Coronary artery (tissue), 2 donors: ENCODE measurements around the gene NAV3.

Source experiments
- DNase-seq: peaks from one replicate; pipeline ENCODE4 v3.0.0-alpha.2; 2017; ENCODE audit warnings: low spot score
- H3K27ac ChIP-seq, 2 donors: fragments of 200-600 bp; sonication (generic); one replicate each; pipeline ENCODE4 v1.5.1; 2016 to 2019
- H3K4me3 ChIP-seq: fragments of 200-600 bp; sonication (generic); 2 replicates; pipeline ENCODE4 v1.5.1; 2016; ENCODE audit warnings: mild to moderate bottlenecking, moderate library complexity
- TF ChIP-seq, protein P1 (sequence below): fragments of 200-600 bp; sonication (generic); IDR thresholded peaks from one replicate; pipeline ENCODE4 v1.5.1; 2019; ENCODE audit warnings: antibody characterized with exemption

Gene NAV3

GRCh38 chr12:78210894-78211302 is 380.2 kb downstream of the NAV3 start:
- TF ChIP-seq, protein P1, sequence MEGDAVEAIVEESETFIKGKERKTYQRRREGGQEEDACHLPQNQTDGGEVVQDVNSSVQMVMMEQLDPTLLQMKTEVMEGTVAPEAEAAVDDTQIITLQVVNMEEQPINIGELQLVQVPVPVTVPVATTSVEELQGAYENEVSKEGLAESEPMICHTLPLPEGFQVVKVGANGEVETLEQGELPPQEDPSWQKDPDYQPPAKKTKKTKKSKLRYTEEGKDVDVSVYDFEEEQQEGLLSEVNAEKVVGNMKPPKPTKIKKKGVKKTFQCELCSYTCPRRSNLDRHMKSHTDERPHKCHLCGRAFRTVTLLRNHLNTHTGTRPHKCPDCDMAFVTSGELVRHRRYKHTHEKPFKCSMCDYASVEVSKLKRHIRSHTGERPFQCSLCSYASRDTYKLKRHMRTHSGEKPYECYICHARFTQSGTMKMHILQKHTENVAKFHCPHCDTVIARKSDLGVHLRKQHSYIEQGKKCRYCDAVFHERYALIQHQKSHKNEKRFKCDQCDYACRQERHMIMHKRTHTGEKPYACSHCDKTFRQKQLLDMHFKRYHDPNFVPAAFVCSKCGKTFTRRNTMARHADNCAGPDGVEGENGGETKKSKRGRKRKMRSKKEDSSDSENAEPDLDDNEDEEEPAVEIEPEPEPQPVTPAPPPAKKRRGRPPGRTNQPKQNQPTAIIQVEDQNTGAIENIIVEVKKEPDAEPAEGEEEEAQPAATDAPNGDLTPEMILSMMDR, result no peak
- peak overlapping the region in 1 of 2 donors; percentile 16 for H3K27ac ChIP-seq
- DNase-seq, result no peak
- H3K4me3 ChIP-seq, result no peak overlapping the region

DNA sequence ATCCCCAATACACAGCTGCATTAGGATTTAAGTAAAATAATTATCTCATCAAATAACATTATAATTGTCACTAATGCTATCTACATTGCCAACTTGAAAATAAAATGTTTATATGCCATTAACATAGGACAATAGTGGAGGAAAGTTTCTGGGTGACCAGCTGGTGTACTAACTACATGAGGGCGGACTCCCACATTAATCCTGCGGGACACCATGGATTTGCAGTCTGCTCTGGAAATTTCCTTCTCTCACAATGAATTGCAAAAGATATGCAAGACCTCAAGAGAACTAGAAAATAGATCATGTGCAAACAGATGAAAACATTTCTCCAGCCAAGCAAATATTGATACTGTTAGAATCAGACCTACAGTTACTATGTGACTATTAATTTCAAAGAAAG is 390.1 kb downstream of the NAV3 start:
- TF ChIP-seq, protein P1, result no peak
- H3K4me3 ChIP-seq, result no peak overlapping the region
- DNase-seq, result no peak
- no peak overlapping the region for H3K27ac ChIP-seq

DNA sequence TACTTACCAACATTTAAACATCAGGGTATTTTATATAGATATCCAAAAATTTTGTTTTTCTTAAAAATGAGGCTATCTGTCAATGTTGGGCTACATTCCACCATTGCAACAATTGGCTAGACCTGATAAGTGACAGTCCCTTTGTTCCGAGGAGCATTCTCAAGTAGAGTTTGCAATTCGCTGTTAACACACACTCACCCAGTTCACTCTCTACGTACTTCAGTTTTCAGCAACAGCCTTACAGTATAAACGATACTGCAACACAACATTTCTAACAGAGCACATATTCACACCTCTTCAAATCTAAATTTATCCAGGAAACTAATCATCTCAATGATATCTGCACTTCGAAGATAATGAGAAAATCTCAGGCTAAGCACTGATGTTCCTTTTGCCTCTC is 393.5 kb downstream of the NAV3 start:
- no peak overlapping the region for H3K27ac ChIP-seq
- no peak for DNase-seq
- H3K4me3 ChIP-seq, result no peak overlapping the region
- TF ChIP-seq, protein P1, result no peak

DNA sequence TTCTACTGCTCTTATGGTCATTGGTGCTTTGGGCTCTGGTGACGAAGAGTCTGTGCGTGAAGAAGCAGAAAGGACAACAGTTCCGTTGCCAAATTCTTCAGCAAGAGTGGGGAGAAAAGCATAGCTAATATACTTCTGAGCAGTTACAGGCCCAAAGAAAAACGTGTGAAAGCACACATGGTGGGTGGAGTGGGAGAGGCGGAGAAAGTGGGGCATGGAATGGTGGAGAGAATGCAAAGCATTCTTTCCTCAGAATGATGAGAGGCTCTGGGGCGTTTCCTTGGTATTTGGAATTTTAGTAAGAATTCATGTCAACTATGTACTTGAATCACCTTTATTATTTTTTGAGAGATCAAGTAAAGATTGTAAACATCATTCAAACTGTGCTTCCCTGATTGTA is 396.1 kb downstream of the NAV3 start:
- TF ChIP-seq, protein P1, result no peak

DNA sequence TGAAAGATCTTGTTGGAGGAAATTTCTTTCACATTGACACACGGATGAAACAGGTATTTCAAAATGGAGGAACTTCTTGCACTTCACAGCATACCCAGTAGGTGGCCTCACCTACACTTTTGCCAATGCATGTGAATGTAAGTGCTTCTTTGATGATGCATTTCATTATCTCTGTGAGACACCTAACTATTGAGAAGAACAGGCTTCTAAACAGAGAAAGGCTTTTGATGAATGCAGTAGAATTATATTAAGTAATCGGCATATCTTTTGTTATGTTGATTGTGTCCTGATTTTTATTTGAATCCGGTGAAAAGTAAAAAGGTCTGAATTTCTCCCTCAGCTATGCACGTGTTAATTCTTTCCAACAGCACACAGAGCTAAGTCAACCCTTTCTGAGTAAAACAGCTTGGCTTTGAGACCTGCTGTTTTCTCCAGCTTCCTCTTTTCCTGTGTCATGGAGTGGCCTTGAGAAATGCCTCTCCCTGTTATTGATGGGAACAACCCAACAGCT is 399.0 kb downstream of the NAV3 start:
- DNase-seq, result no peak
- Histone ChIP-seq H3K27ac (no peak overlapping the region), H3K4me3 (no peak overlapping the region)
- TF ChIP-seq, protein P1, result no peak

More for the DNA sequence above, 396.1 kb downstream of the NAV3 start:
- no peak for DNase-seq
- Histone ChIP-seq H3K4me3 (no peak overlapping the region), H3K27ac (no peak overlapping the region)

DNA sequence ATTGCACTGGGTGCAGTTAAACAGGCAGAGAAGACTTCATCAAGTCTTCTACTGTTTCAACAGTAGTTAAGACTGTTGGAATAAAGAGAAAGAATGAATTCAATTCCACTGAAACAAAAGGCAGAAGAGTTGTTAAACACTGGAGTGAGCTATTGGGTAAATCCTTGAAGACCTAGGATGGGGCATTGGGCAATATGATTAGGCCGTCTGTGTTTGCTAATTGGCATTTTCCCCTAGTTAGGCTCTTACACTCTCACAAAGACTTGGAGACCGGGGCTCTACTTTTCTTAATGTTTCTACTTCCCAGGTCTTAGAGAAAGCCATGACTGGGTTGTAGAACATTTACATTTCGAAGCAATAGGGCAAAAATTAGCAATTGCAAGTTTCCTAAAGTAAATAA is 402.1 kb downstream of the NAV3 start:
- Histone ChIP-seq H3K27ac (no peak overlapping the region), H3K4me3 (no peak overlapping the region)
- TF ChIP-seq, protein P1, result no peak
- DNase-seq, result no peak

GRCh38 chr12:78236264-78236663 is 405.6 kb downstream of the NAV3 start:
- H3K4me3 ChIP-seq, result no peak overlapping the region
- no peak overlapping the region for H3K27ac ChIP-seq
- DNase-seq, result no peak
- TF ChIP-seq, protein P1, result no peak
